ENCODE results near the gene CDC37L1.

The CDC37L1 gene

DNA sequence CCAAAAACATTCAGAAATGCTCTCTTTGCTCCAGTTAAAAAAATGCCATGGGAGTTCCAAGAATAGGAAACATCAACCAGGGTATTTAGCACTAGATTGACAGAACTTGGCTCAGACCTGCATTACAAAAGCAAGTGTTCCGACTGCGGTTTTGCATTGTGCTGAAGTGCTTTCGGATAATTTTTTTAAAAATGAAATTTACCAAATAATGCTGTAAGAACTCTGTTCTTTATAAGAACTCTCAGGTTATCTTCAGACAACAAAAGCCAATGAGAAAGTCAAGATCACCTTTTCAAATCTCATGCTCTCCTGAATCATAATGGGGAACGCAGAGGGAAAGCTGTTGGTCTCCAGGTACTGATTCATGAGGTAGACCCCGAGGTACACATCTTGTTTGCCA, 17.8 kb upstream of the CDC37L1 start:
- DNase-seq (ENCODE audit: low read depth, low spot score), result no peak
- TF ChIP-seq, protein P1, sequence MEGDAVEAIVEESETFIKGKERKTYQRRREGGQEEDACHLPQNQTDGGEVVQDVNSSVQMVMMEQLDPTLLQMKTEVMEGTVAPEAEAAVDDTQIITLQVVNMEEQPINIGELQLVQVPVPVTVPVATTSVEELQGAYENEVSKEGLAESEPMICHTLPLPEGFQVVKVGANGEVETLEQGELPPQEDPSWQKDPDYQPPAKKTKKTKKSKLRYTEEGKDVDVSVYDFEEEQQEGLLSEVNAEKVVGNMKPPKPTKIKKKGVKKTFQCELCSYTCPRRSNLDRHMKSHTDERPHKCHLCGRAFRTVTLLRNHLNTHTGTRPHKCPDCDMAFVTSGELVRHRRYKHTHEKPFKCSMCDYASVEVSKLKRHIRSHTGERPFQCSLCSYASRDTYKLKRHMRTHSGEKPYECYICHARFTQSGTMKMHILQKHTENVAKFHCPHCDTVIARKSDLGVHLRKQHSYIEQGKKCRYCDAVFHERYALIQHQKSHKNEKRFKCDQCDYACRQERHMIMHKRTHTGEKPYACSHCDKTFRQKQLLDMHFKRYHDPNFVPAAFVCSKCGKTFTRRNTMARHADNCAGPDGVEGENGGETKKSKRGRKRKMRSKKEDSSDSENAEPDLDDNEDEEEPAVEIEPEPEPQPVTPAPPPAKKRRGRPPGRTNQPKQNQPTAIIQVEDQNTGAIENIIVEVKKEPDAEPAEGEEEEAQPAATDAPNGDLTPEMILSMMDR (IDR thresholded peaks at IDR 0.05; ENCODE audit: insufficient read depth, low read length, missing control alignments), result no peak
- ChIA-PET POLR2A (no interaction called here), CTCF (interaction anchor here (0.7 to 1.8 kb wide), 10 partner anchors 10 to 286 kb away, joined by 3 to 9 read pairs (median 4); partner anchors contain the start of gene AK3)
- H3K4me3 ChIP-seq (ENCODE audit: low read depth, low read length), result peak overlapping the region; percentile 79

DNA sequence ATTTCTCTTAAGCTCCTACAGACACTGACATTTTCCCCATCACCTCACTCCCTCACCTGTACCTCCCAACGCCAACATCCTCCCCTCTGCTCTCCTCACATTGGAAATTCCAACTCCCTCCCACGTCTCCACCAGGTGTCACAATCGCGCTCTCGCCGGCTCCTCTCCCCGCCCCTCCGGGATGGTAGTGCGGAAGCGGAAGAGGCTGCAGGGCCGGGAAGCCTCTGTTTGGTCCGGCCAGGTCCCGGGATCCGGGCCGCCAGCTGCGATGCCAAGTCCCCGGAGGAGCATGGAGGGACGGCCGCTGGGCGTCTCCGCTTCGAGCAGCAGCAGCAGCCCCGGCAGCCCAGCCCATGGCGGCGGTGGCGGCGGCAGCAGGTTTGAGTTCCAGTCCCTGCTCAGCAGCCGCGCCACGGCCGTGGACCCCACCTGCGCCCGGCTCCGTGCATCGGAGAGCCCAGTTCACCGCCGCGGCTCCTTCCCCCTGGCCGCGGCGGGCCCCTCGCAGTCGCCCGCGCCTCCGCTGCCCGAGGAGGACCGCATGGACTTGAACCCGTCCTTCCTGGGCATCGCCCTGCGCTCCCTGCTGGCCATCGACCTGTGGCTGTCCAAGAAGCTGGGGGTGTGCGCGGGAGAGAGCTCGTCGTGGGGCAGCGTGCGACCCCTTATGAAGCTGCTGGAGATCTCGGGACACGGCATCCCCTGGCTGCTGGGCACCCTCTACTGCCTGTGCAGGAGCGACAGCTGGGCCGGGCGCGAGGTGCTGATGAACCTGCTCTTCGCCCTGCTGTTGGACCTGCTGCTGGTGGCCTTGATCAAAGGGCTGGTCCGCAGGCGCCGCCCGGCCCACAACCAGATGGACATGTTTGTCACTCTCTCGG, 17.0 kb upstream of the CDC37L1 start, which contains the start of gene PLPP6:
PLPP6 (plus strand) TSS at position 187 of the 881 bp plus-strand sequence; CDS start at position 269, 82 bp downstream.
- POLR2A ChIA-PET, result interaction anchor here (0.6 kb wide), 2 partner anchors 12 to 322 kb away, joined by 3 to 5 read pairs; no protein-coding TSS in a partner anchor
- no peak for DNase-seq (ENCODE audit: low read depth, low spot score)
- TF ChIP-seq, protein P1 (IDR thresholded peaks at IDR 0.05; ENCODE audit: insufficient read depth, low read length, missing control alignments), result peak; percentile 77
- CTCF ChIA-PET, result interaction anchor here (0.7 to 1.8 kb wide), 13 partner anchors 10 to 938 kb away, joined by 3 to 9 read pairs (median 3); partner anchors contain the start of gene AK3
- H3K4me3 ChIP-seq (ENCODE audit: low read depth, low read length), result peak within 1 kb of the TSS; percentile 79

DNA sequence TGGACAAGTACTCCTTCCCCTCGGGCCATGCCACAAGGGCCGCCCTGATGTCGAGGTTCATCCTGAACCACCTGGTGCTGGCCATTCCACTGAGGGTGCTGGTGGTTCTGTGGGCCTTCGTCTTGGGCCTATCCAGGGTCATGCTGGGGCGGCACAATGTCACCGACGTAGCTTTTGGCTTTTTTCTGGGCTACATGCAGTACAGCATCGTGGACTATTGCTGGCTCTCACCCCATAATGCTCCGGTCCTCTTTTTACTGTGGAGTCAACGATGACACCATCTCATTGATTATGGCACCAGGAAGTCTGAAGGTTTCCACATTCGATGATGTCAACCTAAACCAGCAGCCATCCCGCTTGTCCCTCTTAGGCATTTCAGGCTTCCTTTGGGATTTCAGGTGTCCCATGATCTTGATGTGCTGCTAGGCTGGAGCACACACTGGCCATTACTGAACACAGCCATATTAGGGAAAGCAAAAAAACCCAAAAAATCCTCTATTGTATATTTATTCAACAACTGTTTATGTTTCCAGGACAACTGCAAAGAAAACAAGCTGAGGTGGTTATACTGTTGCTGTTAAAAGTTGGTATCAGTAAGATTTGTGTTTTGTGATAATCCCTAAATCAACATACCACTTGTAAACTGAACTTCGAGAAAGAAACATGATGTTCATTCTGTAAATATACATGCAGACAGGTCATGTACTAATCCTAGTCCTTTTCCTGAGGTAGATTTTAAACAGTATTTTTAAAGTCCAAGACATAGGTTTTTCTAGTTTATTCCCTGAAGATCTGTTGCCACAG, 16.2 kb upstream of the CDC37L1 start:
- ChIA-PET POLR2A (interaction anchor here (0.6 kb wide), 1 partner anchor 11 kb away, joined by 3 read pairs; no protein-coding TSS in a partner anchor), CTCF (interaction anchor here (1.1 to 1.8 kb wide), 7 partner anchors 9 to 937 kb away, joined by 3 to 6 read pairs (median 4); no protein-coding TSS in a partner anchor)
- no peak for DNase-seq (ENCODE audit: low read depth, low spot score)
- TF ChIP-seq, protein P1 (IDR thresholded peaks at IDR 0.05; ENCODE audit: insufficient read depth, low read length, missing control alignments), result no peak
- H3K4me3 ChIP-seq (ENCODE audit: low read depth, low read length), result peak overlapping the region; percentile 79

DNA sequence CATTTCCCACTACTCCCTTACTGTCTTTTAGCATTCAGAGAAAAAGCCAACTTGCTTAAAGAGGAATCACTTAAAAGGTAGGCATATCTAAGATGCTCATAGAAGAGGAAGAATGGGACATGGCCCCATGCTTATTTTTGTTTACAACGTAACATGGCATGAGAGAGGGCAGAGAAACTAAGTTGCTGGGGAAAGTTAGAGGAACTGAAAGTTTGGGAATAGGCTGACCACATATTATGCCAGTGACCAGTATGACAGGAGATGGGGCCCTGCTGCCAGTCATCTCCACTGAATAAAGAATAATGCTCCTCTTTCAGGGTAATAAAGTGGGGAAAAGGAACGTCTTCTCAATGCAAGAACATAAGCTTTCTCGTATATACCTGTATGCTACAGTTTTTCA, 15.4 kb upstream of the CDC37L1 start:
- POLR2A ChIA-PET, result no interaction called here
- TF ChIP-seq, protein P1 (IDR thresholded peaks at IDR 0.05; ENCODE audit: insufficient read depth, low read length, missing control alignments), result no peak
- no peak for DNase-seq (ENCODE audit: low read depth, low spot score)
- CTCF ChIA-PET, result interaction anchor here (1.1 to 2.8 kb wide), 4 partner anchors 12 to 324 kb away, joined by 3 to 10 read pairs (median 4); partner anchors contain the start of gene AK3
- no peak overlapping the region for H3K4me3 ChIP-seq (ENCODE audit: low read depth, low read length)

DNA sequence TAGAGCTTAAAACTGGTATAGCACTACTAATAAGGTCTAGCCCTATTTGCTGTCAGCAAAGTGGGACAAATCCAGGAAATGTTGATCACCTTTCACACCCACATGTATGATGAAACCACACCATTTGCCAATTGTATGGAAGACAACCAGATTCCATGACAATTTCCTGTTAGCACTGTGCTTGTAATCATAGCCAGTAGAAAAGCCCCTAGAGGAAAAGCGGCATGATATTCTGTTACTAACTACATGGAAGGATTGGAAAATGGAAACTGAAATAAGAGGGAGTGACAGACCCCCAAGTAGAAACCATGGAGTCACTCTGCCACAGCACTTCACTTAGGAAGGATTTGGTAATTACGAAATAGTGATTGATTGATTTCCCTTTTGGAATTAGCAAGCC, 14.0 kb upstream of the CDC37L1 start:
- POLR2A ChIA-PET, result interaction anchor here (1.3 to 1.4 kb wide), 2 partner anchors 10 to 14 kb away, joined by 4 to 6 read pairs; partner anchors contain the start of gene CDC37L1
- H3K4me3 ChIP-seq (ENCODE audit: low read depth, low read length), result no peak overlapping the region

More for the DNA sequence above, 14.0 kb upstream of the CDC37L1 start:
- CTCF ChIA-PET, result interaction anchor here (1.1 to 2.8 kb wide), 8 partner anchors 9 to 322 kb away, joined by 3 to 10 read pairs (median 4); partner anchors contain the start of gene AK3
- TF ChIP-seq, protein P1 (IDR thresholded peaks at IDR 0.05; ENCODE audit: insufficient read depth, low read length, missing control alignments), result no peak
- no peak for DNase-seq (ENCODE audit: low read depth, low spot score)

Data from AG04449 (cell line).